HG02678 (cell line): ENCODE measurements around the gene TAGLN2.

Experiments
- ATAC-seq: cut with Tn5 transposase; IDR thresholded peaks from one replicate; pipeline ENCODE4 v1.9.1; 2021; ENCODE audit warnings: mild to moderate bottlenecking, moderate library complexity; ENCODE audit not compliant: unreplicated experiment

The TAGLN2 gene

GRCh38 chr1:159880430-159880829, 44.9 kb downstream of the TAGLN2 start:
- no peak for ATAC-seq

- no peak for ATAC-seq
Observed at GRCh38 chr1:159879977-159880376, 45.3 kb downstream of the TAGLN2 start.

DNA sequence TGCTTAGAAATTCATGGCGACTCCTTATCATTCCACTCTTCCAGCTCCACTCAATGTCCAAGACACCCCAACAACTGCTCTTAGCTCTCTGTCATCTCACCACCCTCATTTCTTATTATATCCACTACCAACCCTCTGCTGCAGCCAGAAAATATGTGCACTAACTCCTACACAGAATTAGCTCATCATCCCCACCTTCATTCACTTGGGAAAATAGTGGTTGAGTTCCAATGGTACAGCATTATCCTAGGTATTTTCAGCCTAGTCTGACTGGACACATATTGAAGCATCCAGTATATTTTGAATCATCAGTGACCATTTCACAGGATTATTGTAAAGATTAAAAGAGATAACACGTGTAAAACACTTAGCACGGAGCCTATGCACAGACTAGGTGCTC, 46.2 kb downstream of the TAGLN2 start:
- ATAC-seq, result no peak

- ATAC-seq, result no peak
Observed at GRCh38 chr1:159877695-159878444, 47.4 kb downstream of the TAGLN2 start.

- no peak for ATAC-seq
Observed at GRCh38 chr1:159873530-159874143, 51.7 kb downstream of the TAGLN2 start.

DNA sequence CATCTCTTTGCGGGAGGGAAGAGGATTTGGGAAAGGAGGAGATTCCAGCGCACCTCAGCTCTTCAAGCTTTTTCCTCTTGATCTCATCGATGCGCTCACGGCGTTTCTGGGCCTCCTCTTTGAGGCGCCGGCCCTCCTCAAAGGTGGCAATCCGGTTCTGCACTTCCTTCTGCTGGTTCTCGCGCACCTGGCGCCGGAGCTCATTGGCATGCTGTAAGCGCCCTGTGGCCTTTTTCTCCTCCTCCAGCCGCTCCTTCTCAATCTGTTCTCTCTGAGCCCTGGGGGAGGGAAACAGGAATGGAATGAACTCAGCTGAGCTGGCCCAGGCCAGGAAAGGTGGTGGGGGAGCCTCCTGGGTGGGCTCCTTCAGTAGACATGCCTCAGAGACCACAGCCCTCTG, 52.4 kb downstream of the TAGLN2 start:
- ATAC-seq, result no peak

DNA sequence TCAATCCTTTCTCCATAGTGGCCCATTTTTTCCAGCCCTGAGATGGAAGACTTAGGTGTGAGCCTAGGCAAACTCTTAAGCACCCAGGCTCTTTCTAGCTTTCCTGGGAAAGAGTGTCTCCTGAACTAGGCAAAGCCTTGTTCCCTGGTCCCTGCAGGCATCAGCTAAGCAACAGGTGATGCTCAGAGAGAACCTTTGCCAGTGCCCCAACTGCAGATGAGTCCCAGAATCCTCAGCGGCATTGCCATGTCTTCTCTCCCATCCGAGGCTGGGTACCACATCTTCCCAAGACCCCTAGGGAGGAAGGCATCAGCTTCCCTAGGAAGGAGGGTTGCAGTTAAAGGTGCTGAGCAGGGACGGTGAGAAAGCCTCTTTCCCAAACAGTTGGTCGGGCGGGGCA, 54.6 kb downstream of the TAGLN2 start:
- ATAC-seq, result no peak

DNA sequence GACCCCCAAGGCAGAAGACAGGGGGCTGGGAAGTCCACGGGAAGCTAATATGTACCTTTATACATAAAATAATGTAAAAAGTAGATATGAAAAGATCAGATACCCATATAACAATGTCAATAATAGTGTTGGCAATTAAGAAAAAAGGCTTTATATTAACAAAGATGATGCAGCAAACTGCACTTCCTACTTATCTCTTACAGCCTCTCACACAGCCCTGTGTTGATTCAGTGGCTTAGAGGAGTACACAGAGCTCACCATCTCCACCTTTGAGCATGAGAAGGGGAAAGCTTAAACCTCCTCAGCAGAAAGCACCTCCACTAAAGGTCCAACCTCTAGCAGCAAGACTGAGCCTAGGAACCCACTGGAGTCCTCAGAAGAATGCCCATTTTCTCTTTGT, 55.7 kb downstream of the TAGLN2 start:
- no peak for ATAC-seq

GRCh38 chr1:159869173-159869572, 56.1 kb downstream of the TAGLN2 start:
- peak; percentile 58 for ATAC-seq

DNA sequence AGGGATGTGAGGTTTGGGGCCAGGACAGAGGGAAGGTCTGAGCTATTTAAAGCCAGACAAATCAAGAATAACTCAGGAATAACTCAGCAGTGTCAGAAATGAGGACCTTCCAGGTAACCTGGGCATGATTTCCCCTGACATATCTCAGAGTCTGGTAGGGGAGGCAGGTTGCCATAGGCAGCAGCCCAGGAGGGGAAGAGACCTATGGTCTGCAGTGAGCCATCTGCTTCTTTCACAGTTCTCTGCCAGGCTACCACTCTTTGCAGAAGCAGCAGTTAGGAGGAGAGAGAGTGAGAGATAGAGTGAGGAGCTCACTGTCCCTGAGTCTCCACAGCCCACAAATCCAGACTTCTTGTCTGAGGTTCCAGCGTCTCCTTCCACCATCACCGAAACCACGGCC, 56.5 kb downstream of the TAGLN2 start:
- no peak for ATAC-seq
